Testis (tissue), 2 donors: ENCODE measurements around the gene CCDC150.

Experiments used
- CTCF ChIP-seq, 3 experiments: fragments of 450-650 bp in 2 of 3; fragments of 200-600 bp in 1 of 3; sonication (generic) in 1 of 3; IDR thresholded peaks; one replicate each; pipeline ENCODE4 v1.5.1; 2016 to 2019; ENCODE audit warnings: antibody characterized with exemption in 3 of 3, mild to moderate bottlenecking in 2 of 3, moderate library complexity in 1 of 3
- POLR2A ChIP-seq: fragments of 450-650 bp; IDR thresholded peaks from one replicate; pipeline ENCODE4 v1.6.1; 2017; ENCODE audit warnings: antibody characterized with exemption, mild to moderate bottlenecking, moderate library complexity

- TF ChIP-seq CTCF (IDR thresholded peaks at IDR 0.05) (no peak), POLR2A (no peak)
Observed at GRCh38 chr2:196670342-196670741, 30.8 kb downstream of the CCDC150 start.
